Stomach (tissue), 4 donors: ENCODE measurements around the gene FARP2.
"Not testable (repeated sequence)": the region's sequence is repeated elsewhere in the genome, so short reads cannot be mapped to it uniquely, and the experiment has no call there.

Experiments used
- EP300 ChIP-seq: sonication (generic); formaldehyde crosslinking; IDR thresholded peaks from one replicate; pipeline ENCODE4 v1.6.1; 2017; ENCODE audit warnings: antibody characterized with exemption
- POLR2A ChIP-seq, 4 donors: fragments of 450-650 bp; IDR thresholded peaks; one replicate each; pipeline ENCODE4 v1.6.1; 2016; ENCODE audit warnings: antibody characterized with exemption in 4 of 4, control low read depth in 2 of 4, mild to moderate bottlenecking in 1 of 4, moderate library complexity in 1 of 4
- POLR2AphosphoS5 ChIP-seq, 3 donors: sonication (generic); formaldehyde crosslinking; IDR thresholded peaks; one replicate each; pipeline ENCODE4 v1.6.1; 2016; ENCODE audit warnings: antibody characterized with exemption in 3 of 3
- TF ChIP-seq, protein P1 (sequence below), 7 experiments: fragments of 450-650 bp in 4 of 7; fragments of 200-600 bp in 3 of 7; sonication (generic) in 3 of 7; IDR thresholded peaks; one replicate each; pipeline ENCODE4 v1.5.1; 2016 to 2019; ENCODE audit warnings: antibody characterized with exemption in 7 of 7, control low read depth in 2 of 7, mild to moderate bottlenecking in 1 of 7

DNA sequence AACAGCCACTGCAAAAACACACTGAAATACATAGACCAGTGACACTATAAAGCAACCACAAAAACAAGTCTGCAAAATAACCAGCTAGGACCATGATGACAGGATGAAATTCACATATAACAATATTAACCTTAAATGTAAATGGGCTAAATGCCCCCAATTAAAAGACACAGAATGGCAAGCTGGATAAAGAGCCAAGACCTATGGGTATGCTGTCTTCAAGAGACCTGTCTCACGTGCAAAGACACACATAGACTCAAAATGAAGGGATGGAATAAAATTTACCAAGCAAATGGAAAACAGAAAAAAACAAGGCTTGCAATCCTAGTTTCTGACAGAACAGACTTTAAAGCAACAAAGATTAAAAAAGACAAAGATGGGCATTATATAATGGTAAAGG, 67.4 kb downstream of the FARP2 start:
- TF ChIP-seq, protein P1, sequence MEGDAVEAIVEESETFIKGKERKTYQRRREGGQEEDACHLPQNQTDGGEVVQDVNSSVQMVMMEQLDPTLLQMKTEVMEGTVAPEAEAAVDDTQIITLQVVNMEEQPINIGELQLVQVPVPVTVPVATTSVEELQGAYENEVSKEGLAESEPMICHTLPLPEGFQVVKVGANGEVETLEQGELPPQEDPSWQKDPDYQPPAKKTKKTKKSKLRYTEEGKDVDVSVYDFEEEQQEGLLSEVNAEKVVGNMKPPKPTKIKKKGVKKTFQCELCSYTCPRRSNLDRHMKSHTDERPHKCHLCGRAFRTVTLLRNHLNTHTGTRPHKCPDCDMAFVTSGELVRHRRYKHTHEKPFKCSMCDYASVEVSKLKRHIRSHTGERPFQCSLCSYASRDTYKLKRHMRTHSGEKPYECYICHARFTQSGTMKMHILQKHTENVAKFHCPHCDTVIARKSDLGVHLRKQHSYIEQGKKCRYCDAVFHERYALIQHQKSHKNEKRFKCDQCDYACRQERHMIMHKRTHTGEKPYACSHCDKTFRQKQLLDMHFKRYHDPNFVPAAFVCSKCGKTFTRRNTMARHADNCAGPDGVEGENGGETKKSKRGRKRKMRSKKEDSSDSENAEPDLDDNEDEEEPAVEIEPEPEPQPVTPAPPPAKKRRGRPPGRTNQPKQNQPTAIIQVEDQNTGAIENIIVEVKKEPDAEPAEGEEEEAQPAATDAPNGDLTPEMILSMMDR (IDR thresholded peaks at IDR 0.05): not testable (repeated sequence)
- TF ChIP-seq POLR2AphosphoS5 (IDR thresholded peaks at IDR 0.05); EP300; POLR2A (IDR thresholded peaks at IDR 0.05): not testable (repeated sequence)
